ENCODE data around the gene KRT9.
"Not testable (repeated sequence)": the region's sequence is repeated elsewhere in the genome, so short reads cannot be mapped to it uniquely, and the experiment has no call there.

KRT9 gene

DNA sequence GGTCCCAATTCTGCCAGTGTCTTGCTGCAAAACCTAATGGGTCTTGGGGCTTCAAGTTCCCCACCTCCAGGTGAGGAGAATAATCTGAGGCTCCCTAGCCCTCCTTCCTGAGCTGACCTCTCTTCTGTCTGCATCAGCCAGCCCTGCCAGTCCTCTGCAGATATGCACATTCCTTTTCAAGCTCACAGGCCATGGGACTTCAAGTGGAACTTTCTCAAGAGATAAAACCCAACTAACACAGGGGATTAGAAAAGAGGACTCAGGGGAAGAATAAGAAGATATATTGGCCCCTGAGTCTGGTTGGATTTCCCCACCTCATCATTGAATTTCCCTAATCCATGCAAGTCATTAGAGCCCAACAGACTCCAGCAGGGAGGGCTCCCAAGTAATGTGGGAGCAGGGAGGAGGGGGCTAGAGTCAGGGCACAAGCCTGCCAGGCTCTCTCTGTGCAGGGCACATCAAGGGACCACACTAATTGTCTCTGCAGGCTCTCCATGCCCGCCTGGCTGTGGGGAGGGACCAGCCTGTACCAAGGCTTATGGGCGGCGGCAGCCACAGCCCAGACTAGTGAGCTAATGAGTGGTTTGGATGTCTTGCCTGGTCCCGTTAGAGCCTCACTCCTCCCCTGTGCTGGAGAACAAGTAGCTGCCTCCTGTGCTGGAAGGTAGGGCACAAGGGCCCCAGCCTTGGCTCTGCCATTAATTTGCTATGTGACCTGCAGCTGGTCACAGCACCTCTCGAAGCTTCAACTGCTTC is 13.6 kb upstream of the KRT9 start:
- Histone ChIP-seq H3K27me3 (ENCODE audit: control insufficient read depth in 1 of 2, insufficient read depth in 2 of 2, low read length in 2 of 2) (no peaks in the 10 kb centered on the region), H3K36me3 (ENCODE audit: control insufficient read depth in 1 of 2, insufficient read depth in 2 of 2, low read length in 2 of 2) (no peaks in the 10 kb centered on the region), H3K4me3 (ENCODE audit: low read depth in 1 of 2, low read length in 2 of 2) (no peak overlapping the region), H3K9me3 (ENCODE audit: control insufficient read depth in 1 of 2, low read length in 2 of 2) (no peaks in the 10 kb centered on the region), H3K4me1 (ENCODE audit: control insufficient read depth in 1 of 2, insufficient read depth in 2 of 2, low read length in 2 of 2) (peaks cover 4 to 24% of the 10 kb centered on the region in 2 donors), H3K9ac (ENCODE audit: low read depth in 1 of 2, low read length in 2 of 2) (no peak overlapping the region), H3K27ac (ENCODE audit: low read depth, low read length) (no peak overlapping the region)

DNA sequence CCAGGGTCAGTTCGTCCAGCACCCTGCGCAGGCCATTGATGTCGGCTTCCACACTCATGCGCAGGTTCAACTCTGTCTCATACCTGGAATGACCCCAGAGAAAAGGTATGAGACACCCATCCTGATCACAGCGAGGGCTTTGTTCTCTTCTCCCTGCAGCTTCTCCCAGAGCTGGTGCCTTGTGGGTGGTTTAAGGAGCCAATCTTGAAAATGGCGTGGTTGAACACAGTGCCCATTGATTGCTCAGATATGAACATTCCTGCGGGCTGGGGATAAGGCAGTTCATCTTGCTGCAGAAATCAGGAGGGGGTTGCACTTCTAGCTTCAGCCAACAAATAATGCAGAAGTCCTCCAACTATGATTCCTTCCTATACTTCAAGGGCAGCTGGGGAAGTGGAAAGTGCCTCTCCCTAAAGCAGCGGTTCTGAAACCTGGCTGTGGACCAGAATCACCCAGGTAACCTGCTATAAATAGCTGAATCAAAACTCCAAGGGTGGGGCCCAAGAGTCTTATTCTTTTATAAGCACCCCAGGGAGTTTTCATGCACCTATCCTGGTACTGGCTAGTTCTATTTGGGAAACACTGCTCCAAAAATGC is 12.6 kb upstream of the KRT9 start:
- not testable (repeated sequence) for H3K36me3 ChIP-seq (ENCODE audit: control insufficient read depth in 1 of 2, insufficient read depth in 2 of 2, low read length in 2 of 2); H3K9ac ChIP-seq (ENCODE audit: low read depth in 1 of 2, low read length in 2 of 2); H3K27ac ChIP-seq (ENCODE audit: low read depth, low read length); H3K27me3 ChIP-seq (ENCODE audit: control insufficient read depth in 1 of 2, insufficient read depth in 2 of 2, low read length in 2 of 2); H3K9me3 ChIP-seq (ENCODE audit: control insufficient read depth in 1 of 2, low read length in 2 of 2); H3K4me3 ChIP-seq (ENCODE audit: low read depth in 1 of 2, low read length in 2 of 2)
- H3K4me1 ChIP-seq (ENCODE audit: control insufficient read depth in 1 of 2, insufficient read depth in 2 of 2, low read length in 2 of 2) = peaks cover 8 to 30% of the 10 kb centered on the region in 2 donors

DNA sequence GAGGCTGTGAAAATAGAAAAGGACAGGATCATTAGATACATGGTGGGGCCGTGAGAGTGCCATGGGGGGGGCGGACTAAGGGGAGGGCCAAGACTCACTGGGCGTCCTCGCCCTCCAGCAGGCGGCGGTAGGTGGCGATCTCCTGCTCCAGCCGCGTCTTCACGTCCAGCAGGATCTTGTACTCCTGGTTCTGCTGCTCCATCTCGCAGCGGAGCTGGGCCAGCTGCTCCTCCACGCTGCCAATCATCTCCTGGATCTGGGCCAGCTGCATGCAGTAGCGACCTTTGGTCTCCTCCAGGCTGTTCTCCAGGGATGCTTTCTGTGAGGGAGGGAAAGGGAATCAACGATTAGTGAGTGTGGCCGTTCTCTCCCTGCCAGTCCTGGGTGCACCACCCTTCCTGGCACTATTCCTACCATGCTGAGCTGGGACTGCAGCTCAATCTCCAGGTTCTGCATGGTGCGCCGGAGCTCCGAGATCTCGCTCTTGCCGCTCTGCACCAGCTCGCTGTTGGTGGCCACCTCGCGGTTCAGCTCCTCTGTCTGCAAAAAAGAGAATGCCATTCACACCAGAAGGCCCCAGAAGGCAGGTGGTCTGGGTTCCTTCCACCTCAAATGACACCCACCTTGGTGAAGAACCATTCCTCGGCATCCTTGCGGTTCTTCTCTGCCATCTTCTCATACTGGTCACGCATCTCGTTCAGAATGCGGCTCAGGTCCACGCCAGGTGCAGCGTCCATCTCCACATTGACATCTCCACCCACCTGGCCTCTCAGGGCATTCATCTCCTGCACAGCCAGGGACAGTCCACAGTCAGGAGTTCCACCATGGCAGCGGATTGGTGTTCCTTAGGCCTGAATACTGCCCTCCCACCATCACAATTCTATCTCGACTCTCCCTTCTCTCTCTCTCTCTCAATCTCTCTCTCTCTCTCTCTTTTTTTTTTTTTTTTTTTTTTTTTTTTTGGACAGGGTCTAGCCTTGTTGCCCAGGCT is 11.6 kb upstream of the KRT9 start:
- Histone ChIP-seq H3K9ac (ENCODE audit: low read depth in 1 of 2, low read length in 2 of 2) (no peak overlapping the region), H3K4me3 (ENCODE audit: low read depth in 1 of 2, low read length in 2 of 2) (no peak overlapping the region), H3K36me3 (ENCODE audit: control insufficient read depth in 1 of 2, insufficient read depth in 2 of 2, low read length in 2 of 2) (no peaks in the 10 kb centered on the region), H3K27ac (ENCODE audit: low read depth, low read length) (no peak overlapping the region), H3K27me3 (ENCODE audit: control insufficient read depth in 1 of 2, insufficient read depth in 2 of 2, low read length in 2 of 2) (no peaks in the 10 kb centered on the region), H3K4me1 (ENCODE audit: control insufficient read depth in 1 of 2, insufficient read depth in 2 of 2, low read length in 2 of 2) (peaks cover 14 to 36% of the 10 kb centered on the region in 2 donors), H3K9me3 (ENCODE audit: control insufficient read depth in 1 of 2, low read length in 2 of 2) (no peaks in the 10 kb centered on the region)

DNA sequence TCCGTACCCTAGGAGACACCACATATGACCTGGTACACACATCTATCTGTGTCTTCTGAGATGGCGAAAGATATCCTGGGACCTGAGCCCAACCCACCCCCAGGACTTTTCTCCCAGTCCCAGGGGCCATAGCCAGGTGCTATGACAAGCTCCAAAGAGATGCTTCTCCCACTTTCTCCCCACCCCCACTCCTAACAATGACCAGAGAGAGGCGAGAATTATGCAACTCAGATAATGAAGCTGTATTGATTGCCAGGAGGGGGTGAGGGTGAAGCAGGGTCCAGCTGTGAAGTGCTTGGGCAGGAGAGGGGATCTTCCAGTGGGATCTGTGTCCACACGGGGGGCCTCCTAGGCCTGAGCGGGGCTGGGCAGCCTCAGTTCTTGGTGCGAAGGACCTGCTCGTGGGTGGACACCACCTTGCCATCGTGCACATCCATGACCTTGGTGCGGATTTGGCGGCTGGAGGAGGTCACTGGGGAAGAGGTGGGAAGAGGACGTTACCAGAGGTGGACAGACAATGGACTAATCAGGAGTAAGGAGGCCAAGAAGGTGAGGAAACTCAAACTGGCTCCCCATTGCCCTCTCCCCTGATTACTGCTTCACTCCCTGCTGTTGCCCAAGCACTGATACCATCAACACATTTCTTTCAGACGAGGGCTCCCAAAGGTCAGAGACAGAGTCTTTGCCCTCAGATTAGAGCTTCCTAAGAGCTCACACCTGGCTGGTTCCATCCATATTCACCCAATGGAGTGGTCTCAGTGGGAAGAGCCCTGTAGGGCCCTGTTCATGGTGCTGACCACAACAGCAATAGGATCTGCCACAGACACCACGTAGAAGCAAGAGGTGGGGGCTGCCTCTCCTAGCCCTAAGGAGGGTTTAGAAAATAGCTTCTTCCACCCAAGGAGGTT is 10.5 kb upstream of the KRT9 start:
- not testable (repeated sequence) for H3K27ac ChIP-seq (ENCODE audit: low read depth, low read length); H3K4me3 ChIP-seq (ENCODE audit: low read depth in 1 of 2, low read length in 2 of 2); H3K36me3 ChIP-seq (ENCODE audit: control insufficient read depth in 1 of 2, insufficient read depth in 2 of 2, low read length in 2 of 2); H3K27me3 ChIP-seq (ENCODE audit: control insufficient read depth in 1 of 2, insufficient read depth in 2 of 2, low read length in 2 of 2); H3K9me3 ChIP-seq (ENCODE audit: control insufficient read depth in 1 of 2, low read length in 2 of 2); H3K9ac ChIP-seq (ENCODE audit: low read depth in 1 of 2, low read length in 2 of 2)
- H3K4me1 ChIP-seq (ENCODE audit: control insufficient read depth in 1 of 2, insufficient read depth in 2 of 2, low read length in 2 of 2) = peaks cover 14 to 36% of the 10 kb centered on the region in 2 donors

DNA sequence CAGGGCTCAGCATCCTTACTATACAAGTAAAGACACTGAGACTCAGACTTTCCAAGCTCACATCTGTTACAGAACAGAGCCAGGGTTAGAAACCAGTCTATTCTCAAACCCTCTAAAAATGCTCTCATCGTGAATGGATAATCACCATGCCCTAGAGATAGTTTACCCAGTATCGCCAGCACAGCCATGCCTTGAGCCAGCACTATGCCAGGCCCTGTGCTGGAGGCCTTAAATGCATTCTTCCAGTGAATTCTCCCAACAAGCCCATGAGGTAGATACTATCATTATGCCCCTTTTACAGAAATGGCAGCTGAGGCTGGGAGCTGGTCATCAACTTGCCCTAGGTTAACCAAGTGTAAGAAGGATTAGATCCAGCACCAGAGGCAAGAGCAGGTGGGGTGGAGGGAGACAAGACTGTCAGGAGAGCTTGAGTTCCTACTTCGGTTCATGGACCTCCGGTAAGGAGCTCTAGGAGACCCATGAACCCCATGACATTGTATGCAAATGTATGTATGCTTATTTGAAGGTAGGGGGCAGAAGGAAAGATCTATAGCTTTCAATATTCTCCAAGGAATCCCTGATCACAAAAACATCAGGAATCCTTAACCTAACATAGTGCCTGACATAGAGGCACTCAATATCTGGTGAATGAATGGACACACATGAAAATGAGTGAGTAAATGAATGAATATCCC is 9.7 kb upstream of the KRT9 start:
- H3K4me3 ChIP-seq (ENCODE audit: low read depth in 1 of 2, low read length in 2 of 2) = no peak overlapping the region
- peaks cover 18 to 36% of the 10 kb centered on the region in 2 donors for H3K4me1 ChIP-seq (ENCODE audit: control insufficient read depth in 1 of 2, insufficient read depth in 2 of 2, low read length in 2 of 2)
- H3K27ac ChIP-seq (ENCODE audit: low read depth, low read length) = no peak overlapping the region
- no peaks in the 10 kb centered on the region for H3K9me3 ChIP-seq (ENCODE audit: control insufficient read depth in 1 of 2, low read length in 2 of 2)
- H3K36me3 ChIP-seq (ENCODE audit: control insufficient read depth in 1 of 2, insufficient read depth in 2 of 2, low read length in 2 of 2) = no peaks in the 10 kb centered on the region
- H3K9ac ChIP-seq (ENCODE audit: low read depth in 1 of 2, low read length in 2 of 2) = no peak overlapping the region
- H3K27me3 ChIP-seq (ENCODE audit: control insufficient read depth in 1 of 2, insufficient read depth in 2 of 2, low read length in 2 of 2) = no peaks in the 10 kb centered on the region

DNA sequence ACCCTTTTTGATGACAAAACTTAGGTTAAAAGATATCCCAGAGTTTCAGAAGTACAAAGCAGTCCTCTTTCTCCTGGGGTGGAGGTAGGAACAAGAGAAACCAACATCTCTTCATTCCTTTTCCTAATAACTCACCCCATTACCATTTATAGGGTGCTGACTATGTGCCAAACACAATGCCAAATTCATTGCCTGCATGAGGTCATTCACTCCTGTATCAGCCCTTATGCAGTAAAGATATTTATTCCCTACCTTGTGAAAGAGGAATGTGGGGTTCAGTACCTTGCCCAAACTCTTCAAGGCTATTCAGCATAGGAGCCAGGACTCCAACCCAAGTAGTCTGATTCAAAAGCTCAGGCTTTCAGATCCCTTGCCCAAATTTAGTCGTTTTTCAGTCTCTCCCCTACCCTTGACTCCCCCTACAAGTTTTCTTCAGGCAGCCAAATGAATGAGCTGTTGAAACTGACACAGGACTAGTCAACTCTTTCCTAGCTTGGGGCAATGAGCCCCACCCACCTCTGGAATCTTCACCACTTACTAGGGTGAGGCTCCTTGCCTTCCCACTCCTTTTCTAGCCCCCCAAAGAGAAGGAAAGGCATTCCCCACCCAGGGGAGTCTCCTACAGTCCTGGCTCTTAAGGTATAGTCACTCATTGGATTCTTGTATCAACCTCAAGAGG is 9.0 kb upstream of the KRT9 start:
- peaks cover 19 to 36% of the 10 kb centered on the region in 2 donors for H3K4me1 ChIP-seq (ENCODE audit: control insufficient read depth in 1 of 2, insufficient read depth in 2 of 2, low read length in 2 of 2)
- H3K36me3 ChIP-seq (ENCODE audit: control insufficient read depth in 1 of 2, insufficient read depth in 2 of 2, low read length in 2 of 2) = no peaks in the 10 kb centered on the region
- H3K9me3 ChIP-seq (ENCODE audit: control insufficient read depth in 1 of 2, low read length in 2 of 2) = no peaks in the 10 kb centered on the region
- no peak overlapping the region for H3K9ac ChIP-seq (ENCODE audit: low read depth in 1 of 2, low read length in 2 of 2)
- H3K27me3 ChIP-seq (ENCODE audit: control insufficient read depth in 1 of 2, insufficient read depth in 2 of 2, low read length in 2 of 2) = no peaks in the 10 kb centered on the region
- no peak overlapping the region for H3K4me3 ChIP-seq (ENCODE audit: low read depth in 1 of 2, low read length in 2 of 2)
- no peak overlapping the region for H3K27ac ChIP-seq (ENCODE audit: low read depth, low read length)

DNA sequence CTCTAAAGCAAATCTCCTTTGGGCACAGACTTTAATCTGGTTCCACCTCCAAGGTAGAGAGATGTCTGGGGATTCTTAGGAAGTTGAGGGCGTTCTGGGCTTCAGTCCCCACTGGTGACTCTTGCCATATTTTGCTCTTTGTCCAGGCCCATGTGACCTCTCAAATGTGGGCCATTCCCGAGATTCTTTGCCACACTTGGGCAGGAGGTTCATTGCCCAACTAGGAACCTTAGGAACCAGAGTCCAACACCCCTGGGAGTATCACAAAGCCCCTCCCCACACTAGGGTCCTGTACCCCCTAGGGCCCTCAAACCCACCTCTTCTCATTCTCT is 8.4 kb upstream of the KRT9 start:
- Histone ChIP-seq H3K4me3 (ENCODE audit: low read depth in 1 of 2, low read length in 2 of 2) (no peak overlapping the region), H3K4me1 (ENCODE audit: control insufficient read depth in 1 of 2, insufficient read depth in 2 of 2, low read length in 2 of 2) (peaks cover 19 to 36% of the 10 kb centered on the region in 2 donors), H3K9ac (ENCODE audit: low read depth in 1 of 2, low read length in 2 of 2) (no peak overlapping the region), H3K36me3 (ENCODE audit: control insufficient read depth in 1 of 2, insufficient read depth in 2 of 2, low read length in 2 of 2) (no peaks in the 10 kb centered on the region), H3K9me3 (ENCODE audit: control insufficient read depth in 1 of 2, low read length in 2 of 2) (no peaks in the 10 kb centered on the region), H3K27ac (ENCODE audit: low read depth, low read length) (no peak overlapping the region), H3K27me3 (ENCODE audit: control insufficient read depth in 1 of 2, insufficient read depth in 2 of 2, low read length in 2 of 2) (peaks cover 0 to 3% of the 10 kb centered on the region in 2 donors)

DNA sequence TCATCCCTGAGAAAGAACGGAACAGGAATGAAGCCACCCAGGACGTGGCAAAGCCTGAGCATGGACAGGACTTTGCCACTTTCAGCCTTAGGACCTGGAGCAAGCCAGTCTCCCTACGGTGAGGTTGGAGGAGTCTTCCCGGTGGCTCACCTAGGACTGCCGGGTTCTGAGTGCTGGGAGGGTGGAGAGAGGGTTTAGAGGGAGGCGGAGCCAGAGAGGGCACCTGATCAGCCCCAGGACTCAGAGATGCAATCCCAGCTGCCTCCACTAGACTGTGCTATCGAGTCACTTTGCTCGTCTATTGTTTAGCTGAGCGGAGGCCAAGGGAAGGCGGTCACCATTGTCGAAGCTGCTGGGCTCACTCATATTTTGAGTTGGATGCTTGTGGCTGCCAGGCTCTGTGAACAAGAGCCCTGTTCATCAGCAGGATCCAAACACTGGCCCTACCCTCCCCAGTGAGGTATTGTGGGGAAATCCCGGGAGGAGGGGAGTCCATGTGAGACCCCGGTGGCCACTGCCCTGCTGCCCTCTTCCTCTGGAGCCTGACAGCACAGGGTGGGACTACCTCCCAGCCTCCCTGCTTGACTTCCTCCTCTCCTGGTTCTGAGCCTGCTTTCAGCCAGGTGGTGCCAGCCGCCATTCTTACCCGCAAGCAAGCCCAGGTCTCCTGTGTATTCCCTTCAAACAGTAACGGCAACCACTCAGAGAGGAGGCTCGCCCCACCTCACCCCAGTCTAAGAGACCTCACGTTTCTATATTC is 7.8 kb upstream of the KRT9 start:
- H3K27ac ChIP-seq (ENCODE audit: low read depth, low read length) = no peak overlapping the region
- H3K9me3 ChIP-seq (ENCODE audit: control insufficient read depth in 1 of 2, low read length in 2 of 2) = no peaks in the 10 kb centered on the region
- peaks cover 19 to 32% of the 10 kb centered on the region in 2 donors for H3K4me1 ChIP-seq (ENCODE audit: control insufficient read depth in 1 of 2, insufficient read depth in 2 of 2, low read length in 2 of 2)
- H3K36me3 ChIP-seq (ENCODE audit: control insufficient read depth in 1 of 2, insufficient read depth in 2 of 2, low read length in 2 of 2) = no peaks in the 10 kb centered on the region
- peak overlapping the region in 1 of 2 donors; percentile 30 for H3K4me3 ChIP-seq (ENCODE audit: low read depth in 1 of 2, low read length in 2 of 2)
- peaks cover 0 to 3% of the 10 kb centered on the region in 2 donors for H3K27me3 ChIP-seq (ENCODE audit: control insufficient read depth in 1 of 2, insufficient read depth in 2 of 2, low read length in 2 of 2)
- H3K9ac ChIP-seq (ENCODE audit: low read depth in 1 of 2, low read length in 2 of 2) = peak overlapping the region; percentile 34 to 49
